Lower leg skin (tissue), 3 donors: ENCODE measurements around the gene CYP19A1.

Source experiments
- POLR2A ChIP-seq, 2 donors: fragments of 450-650 bp; IDR thresholded peaks; one replicate each; pipeline ENCODE4 v1.6.1; 2016 to 2017; ENCODE audit warnings: antibody characterized with exemption in 2 of 2, mild to moderate bottlenecking in 1 of 2, moderate library complexity in 1 of 2
- TF ChIP-seq, protein P1 (sequence below), 3 donors: fragments of 450-650 bp; IDR thresholded peaks; one replicate each; pipeline ENCODE4 v1.5.1; 2016; ENCODE audit warnings: antibody characterized with exemption in 3 of 3, mild to moderate bottlenecking in 3 of 3, moderate library complexity in 2 of 3

DNA sequence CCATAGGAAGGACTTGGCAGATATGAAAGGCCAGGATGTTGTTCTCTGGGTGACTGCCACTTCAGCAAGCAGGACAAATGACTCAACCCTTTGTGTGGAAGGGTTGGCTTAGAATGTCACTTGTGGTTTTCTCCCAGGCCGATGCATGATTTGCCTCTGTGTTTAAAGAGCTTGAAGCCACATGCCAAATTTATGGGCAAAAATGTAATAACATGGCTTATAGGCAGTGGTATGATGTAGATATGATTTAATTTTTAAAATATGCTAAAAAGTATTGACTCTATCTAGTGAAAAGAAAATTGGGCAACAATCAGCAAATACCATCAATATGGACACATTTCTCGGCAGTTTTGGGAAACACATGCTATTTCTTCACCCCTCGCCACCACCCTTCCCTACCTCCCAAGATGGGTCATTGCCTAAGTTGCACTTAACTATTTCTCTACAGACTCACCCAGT is 114.6 kb downstream of the CYP19A1 start:
- TF ChIP-seq, protein P1, sequence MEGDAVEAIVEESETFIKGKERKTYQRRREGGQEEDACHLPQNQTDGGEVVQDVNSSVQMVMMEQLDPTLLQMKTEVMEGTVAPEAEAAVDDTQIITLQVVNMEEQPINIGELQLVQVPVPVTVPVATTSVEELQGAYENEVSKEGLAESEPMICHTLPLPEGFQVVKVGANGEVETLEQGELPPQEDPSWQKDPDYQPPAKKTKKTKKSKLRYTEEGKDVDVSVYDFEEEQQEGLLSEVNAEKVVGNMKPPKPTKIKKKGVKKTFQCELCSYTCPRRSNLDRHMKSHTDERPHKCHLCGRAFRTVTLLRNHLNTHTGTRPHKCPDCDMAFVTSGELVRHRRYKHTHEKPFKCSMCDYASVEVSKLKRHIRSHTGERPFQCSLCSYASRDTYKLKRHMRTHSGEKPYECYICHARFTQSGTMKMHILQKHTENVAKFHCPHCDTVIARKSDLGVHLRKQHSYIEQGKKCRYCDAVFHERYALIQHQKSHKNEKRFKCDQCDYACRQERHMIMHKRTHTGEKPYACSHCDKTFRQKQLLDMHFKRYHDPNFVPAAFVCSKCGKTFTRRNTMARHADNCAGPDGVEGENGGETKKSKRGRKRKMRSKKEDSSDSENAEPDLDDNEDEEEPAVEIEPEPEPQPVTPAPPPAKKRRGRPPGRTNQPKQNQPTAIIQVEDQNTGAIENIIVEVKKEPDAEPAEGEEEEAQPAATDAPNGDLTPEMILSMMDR (IDR thresholded peaks at IDR 0.05) = no peak
- TF ChIP-seq POLR2A (IDR thresholded peaks at IDR 0.05) = no peak
